Immature natural killer cell (primary cell): ENCODE measurements around the gene ADARB2. TPM values are rescaled to one million over a fixed set of nuclear protein-coding genes. Genes with fewer than 3 reads are reported as not detected.
"Not testable (repeated sequence)": the region's sequence is repeated elsewhere in the genome, so short reads cannot be mapped to it uniquely, and the experiment has no call there.

Experiments used
- DNase-seq, 3 donors: peaks; one replicate each; pipeline ENCODE4 v3.0.0; 2022; ENCODE audit warnings: mixed read lengths in 1 of 3
- H3K27ac Mint-ChIP-seq, 6 donors: one replicate each; pipeline ENCODE4 v1.8.0; 2020; ENCODE audit warnings: mixed read lengths in 6 of 6, mild to moderate bottlenecking in 5 of 6, inconsistent platforms in 4 of 6, moderate library complexity in 3 of 6
- H3K27me3 Mint-ChIP-seq, 3 donors: one replicate each; pipeline ENCODE4 v1.8.0; 2020 to 2021; ENCODE audit warnings: low read depth in 3 of 3, mild to moderate bottlenecking in 3 of 3, mixed read lengths in 3 of 3, moderate library complexity in 3 of 3, inconsistent platforms in 1 of 3
- H3K36me3 Mint-ChIP-seq, 3 donors: one replicate each; pipeline ENCODE4 v1.8.0; 2020; ENCODE audit warnings: mixed read lengths in 3 of 3, inconsistent platforms in 2 of 3, mild to moderate bottlenecking in 2 of 3
- H3K4me1 Mint-ChIP-seq, 2 donors: one replicate each; pipeline ENCODE4 v1.8.0; 2020; ENCODE audit warnings: inconsistent platforms in 2 of 2, mild to moderate bottlenecking in 2 of 2, mixed read lengths in 2 of 2, moderate library complexity in 1 of 2
- H3K4me3 Mint-ChIP-seq, 5 donors: one replicate each; pipeline ENCODE4 v1.8.0; 2020; ENCODE audit warnings: mild to moderate bottlenecking in 5 of 5, mixed read lengths in 5 of 5, inconsistent platforms in 3 of 5, moderate library complexity in 3 of 5
- H3K9me3 Mint-ChIP-seq, 6 donors: one replicate each; pipeline ENCODE4 v1.8.0; 2020; ENCODE audit warnings: mild to moderate bottlenecking in 6 of 6, mixed read lengths in 6 of 6, inconsistent platforms in 4 of 6, moderate library complexity in 3 of 6
- polyA plus RNA-seq, 3 donors: library from polyadenylated mRNA; unstranded; fragments of 300-500 nt; fragmentation: Illumina TruSeq; gene quantifications; one replicate each; pipeline ENCODE4 v1.2.3, GENCODE V29; 2021

The ADARB2 gene
- polyA plus RNA-seq, 3 donors from 2014 or later = 0.12 TPM; not detected in 2

- Mint-ChIP-seq H3K9me3 (no peaks in the 10 kb centered on the region), H3K4me1 (no peaks in the 10 kb centered on the region), H3K27ac (no peak overlapping the region), H3K27me3 (peaks cover 0 to 10% (median 4%) of the 10 kb centered on the region in 3 donors), H3K36me3 (no peaks in the 10 kb centered on the region), H3K4me3 (no peak overlapping the region)
- DNase-seq = no peak
Observed at GRCh38 chr10:1347525-1347924, 389.8 kb downstream of the ADARB2 start.

DNA sequence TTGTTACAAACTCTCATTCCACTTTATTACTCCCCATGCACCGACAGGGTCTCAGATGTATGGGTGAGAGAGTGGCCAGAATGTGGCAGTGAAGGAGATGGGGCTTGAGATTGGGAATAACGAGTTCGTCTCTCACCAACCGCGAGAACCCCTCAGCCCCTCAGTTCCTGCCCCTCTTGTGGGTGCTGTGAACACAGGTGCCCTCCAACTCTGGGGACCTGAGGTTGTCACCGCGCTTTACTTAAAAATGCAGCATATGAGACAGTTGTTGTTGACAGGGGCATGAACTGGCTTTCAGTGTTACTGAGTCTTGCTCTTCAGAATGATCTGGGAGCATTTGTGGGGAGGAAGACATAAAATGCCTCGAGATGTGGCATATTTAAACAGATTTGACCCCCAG is 391.1 kb downstream of the ADARB2 start:
- no peak for DNase-seq
- Mint-ChIP-seq H3K27ac (no peak overlapping the region), H3K4me1 (no peaks in the 10 kb centered on the region), H3K9me3 (no peaks in the 10 kb centered on the region), H3K27me3 (peaks cover 2 to 10% (median 6%) of the 10 kb centered on the region in 3 donors), H3K4me3 (no peak overlapping the region), H3K36me3 (no peaks in the 10 kb centered on the region)

- Mint-ChIP-seq H3K27me3 (peaks cover 2 to 10% (median 6%) of the 10 kb centered on the region in 3 donors), H3K27ac (no peak overlapping the region), H3K4me1 (no peaks in the 10 kb centered on the region), H3K36me3 (no peaks in the 10 kb centered on the region), H3K4me3 (no peak overlapping the region), H3K9me3 (no peaks in the 10 kb centered on the region)
- DNase-seq = no peak
Observed at GRCh38 chr10:1345368-1345767, 392.0 kb downstream of the ADARB2 start.

DNA sequence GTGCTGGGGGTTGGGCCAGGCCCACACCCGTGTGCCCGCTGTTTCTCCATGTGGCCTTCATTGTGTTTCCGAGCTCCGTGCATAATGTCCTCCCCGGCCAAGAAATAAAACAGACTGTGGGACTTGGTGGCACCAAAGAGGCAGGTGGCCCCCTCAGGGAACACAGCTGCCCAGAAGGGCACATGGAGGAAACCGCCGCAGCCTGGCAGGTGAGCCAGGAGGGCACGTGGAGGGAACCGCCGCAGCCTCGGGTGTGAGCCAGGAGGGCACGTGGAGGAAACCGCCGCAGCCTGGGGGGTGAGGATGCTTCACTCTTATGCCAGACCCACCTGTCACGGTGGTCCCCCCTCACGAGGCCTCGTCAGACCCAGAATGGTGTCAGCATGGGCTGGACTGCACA is 392.5 kb downstream of the ADARB2 start:
- H3K4me1 Mint-ChIP-seq = no peaks in the 10 kb centered on the region
- DNase-seq = no peak
- no peak overlapping the region for H3K27ac Mint-ChIP-seq
- peaks cover 2 to 9% (median 6%) of the 10 kb centered on the region in 3 donors for H3K27me3 Mint-ChIP-seq
- no peak overlapping the region for H3K4me3 Mint-ChIP-seq
- no peaks in the 10 kb centered on the region for H3K36me3 Mint-ChIP-seq
- no peaks in the 10 kb centered on the region for H3K9me3 Mint-ChIP-seq

GRCh38 chr10:1344408-1344807 is 392.9 kb downstream of the ADARB2 start:
- H3K9me3 Mint-ChIP-seq = no peaks in the 10 kb centered on the region

DNA sequence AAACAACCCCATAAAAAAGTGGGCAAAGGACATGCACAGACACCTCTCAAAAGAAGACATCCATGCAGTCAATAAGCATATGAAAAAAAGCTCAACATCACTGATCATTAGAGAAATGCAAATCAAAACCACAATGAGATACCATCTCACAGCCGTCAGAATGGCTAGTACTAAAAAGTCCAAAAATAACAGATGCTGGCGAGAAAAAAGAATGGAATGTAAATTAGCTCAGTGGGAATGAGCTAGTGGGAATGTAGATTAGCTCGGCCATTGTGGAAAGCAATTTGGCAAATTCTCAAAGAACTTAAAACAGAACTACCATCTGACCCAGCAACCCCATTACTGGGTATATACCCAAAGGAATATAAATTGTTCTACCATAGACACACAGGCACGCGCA is 394.1 kb downstream of the ADARB2 start:
- Mint-ChIP-seq H3K27me3 (peaks cover 2 to 7% (median 6%) of the 10 kb centered on the region in 3 donors), H3K4me3 (no peak overlapping the region), H3K36me3 (no peaks in the 10 kb centered on the region), H3K4me1 (no peaks in the 10 kb centered on the region), H3K27ac (no peak overlapping the region), H3K9me3 (no peaks in the 10 kb centered on the region)
- DNase-seq = no peak

More at GRCh38 chr10:1344408-1344807, 392.9 kb downstream of the ADARB2 start:
- Mint-ChIP-seq H3K36me3 (no peaks in the 10 kb centered on the region), H3K4me3 (no peak overlapping the region), H3K4me1 (no peaks in the 10 kb centered on the region), H3K27me3 (peaks cover 2 to 7% (median 6%) of the 10 kb centered on the region in 3 donors), H3K27ac (no peak overlapping the region)
- DNase-seq = no peak

- H3K4me3 Mint-ChIP-seq, H3K4me1 Mint-ChIP-seq, DNase-seq, H3K27ac Mint-ChIP-seq, H3K9me3 Mint-ChIP-seq, H3K36me3 Mint-ChIP-seq, H3K27me3 Mint-ChIP-seq: not testable (repeated sequence)
Observed at GRCh38 chr10:1341052-1341451, 396.3 kb downstream of the ADARB2 start.

DNA sequence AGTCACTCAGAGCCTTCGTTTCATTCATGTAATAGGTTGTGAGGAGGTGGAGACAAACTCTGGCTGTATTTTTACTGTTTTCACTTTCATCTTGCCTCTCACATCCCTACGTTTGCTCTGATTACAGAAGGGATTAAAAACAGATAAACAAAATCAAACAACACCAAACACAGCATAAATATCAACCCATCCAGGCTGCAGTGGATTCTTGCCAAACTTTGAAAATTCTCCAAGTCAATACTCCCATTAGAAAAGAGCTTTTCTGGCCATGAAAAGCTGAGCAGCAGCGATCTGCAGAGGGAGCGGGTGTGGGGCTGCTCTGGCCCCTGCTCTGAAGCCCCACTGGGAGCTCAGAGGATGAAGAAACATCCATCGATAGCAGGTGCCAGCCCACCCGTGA is 397.9 kb downstream of the ADARB2 start:
- peaks cover 2 to 10% (median 9%) of the 10 kb centered on the region in 3 donors for H3K27me3 Mint-ChIP-seq
- no peaks in the 10 kb centered on the region for H3K4me1 Mint-ChIP-seq
- H3K36me3 Mint-ChIP-seq = no peaks in the 10 kb centered on the region
- H3K4me3 Mint-ChIP-seq = no peak overlapping the region
- DNase-seq = no peak
- no peak overlapping the region for H3K27ac Mint-ChIP-seq
- peaks cover 0 to 2% (median 0%) of the 10 kb centered on the region in 6 donors for H3K9me3 Mint-ChIP-seq

DNA sequence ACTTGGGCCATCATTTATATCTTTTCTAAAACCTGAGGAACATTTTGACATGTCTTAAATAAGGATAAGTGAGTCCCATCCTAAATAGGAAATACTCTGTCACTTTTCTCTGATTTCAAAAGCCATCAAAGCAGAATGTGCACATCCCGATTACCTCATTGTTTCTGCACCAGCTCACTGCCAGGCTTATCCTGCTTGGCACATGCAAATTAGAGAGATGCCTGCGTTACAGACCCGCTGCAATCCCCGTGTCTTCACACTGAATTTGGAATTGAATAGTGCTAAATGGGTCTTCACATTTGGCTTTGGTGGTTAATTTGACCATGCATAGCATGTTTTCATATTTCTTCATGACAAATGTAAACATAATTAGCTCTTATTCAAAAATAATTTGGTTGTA is 401.7 kb downstream of the ADARB2 start:
- Mint-ChIP-seq H3K27me3 (peaks cover 0 to 8% (median 4%) of the 10 kb centered on the region in 3 donors), H3K4me1 (no peaks in the 10 kb centered on the region), H3K9me3 (peaks cover 0 to 2% (median 0%) of the 10 kb centered on the region in 6 donors), H3K4me3 (no peak overlapping the region), H3K36me3 (no peaks in the 10 kb centered on the region), H3K27ac (no peak overlapping the region)
- no peak for DNase-seq

- no peak overlapping the region for H3K4me3 Mint-ChIP-seq
- H3K36me3 Mint-ChIP-seq = no peaks in the 10 kb centered on the region
Observed at GRCh38 chr10:1333981-1334380, 403.3 kb downstream of the ADARB2 start.

GRCh38 chr10:1331560-1331959 is 405.8 kb downstream of the ADARB2 start:
- no peak overlapping the region for H3K4me3 Mint-ChIP-seq
- no peaks in the 10 kb centered on the region for H3K4me1 Mint-ChIP-seq
- no peak overlapping the region for H3K27ac Mint-ChIP-seq
- no peaks in the 10 kb centered on the region for H3K36me3 Mint-ChIP-seq
- peaks cover 0 to 1% (median 0%) of the 10 kb centered on the region in 6 donors for H3K9me3 Mint-ChIP-seq
- no peak for DNase-seq
- peaks cover 2 to 12% (median 4%) of the 10 kb centered on the region in 3 donors for H3K27me3 Mint-ChIP-seq

More at GRCh38 chr10:1333981-1334380, 403.3 kb downstream of the ADARB2 start:
- Mint-ChIP-seq H3K9me3 (peaks cover 0 to 2% (median 0%) of the 10 kb centered on the region in 6 donors), H3K27ac (no peak overlapping the region), H3K4me1 (no peaks in the 10 kb centered on the region), H3K27me3 (peaks cover 0 to 8% (median 4%) of the 10 kb centered on the region in 3 donors)
- DNase-seq = no peak

DNA sequence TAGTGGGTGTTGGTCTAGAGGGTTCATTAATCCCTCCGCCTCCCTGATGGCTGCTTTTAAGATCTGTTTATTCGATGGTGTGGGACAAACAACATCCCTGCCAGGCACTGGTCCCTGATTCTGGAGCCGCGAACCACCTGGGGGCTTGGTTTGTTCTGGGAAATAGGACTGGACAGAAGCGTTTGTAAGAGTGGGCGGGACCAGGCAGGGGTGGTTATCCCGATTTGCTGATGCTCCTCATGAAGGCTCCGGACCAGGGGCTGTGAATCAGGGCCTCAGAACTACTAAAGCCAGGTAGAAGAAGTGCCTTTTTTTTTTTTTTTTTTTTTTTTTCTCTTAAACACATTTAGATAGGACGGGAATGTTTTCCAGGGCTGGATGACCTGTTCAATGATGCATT is 407.7 kb downstream of the ADARB2 start:
- H3K4me3 Mint-ChIP-seq = no peak overlapping the region
- H3K27me3 Mint-ChIP-seq = peaks cover under 1 to 15% (median 4%) of the 10 kb centered on the region in 3 donors
- H3K36me3 Mint-ChIP-seq = no peaks in the 10 kb centered on the region
- H3K4me1 Mint-ChIP-seq = no peaks in the 10 kb centered on the region
- no peak for DNase-seq
- H3K9me3 Mint-ChIP-seq = peaks cover 0 to 1% (median 0%) of the 10 kb centered on the region in 6 donors
- H3K27ac Mint-ChIP-seq = no peak overlapping the region

GRCh38 chr10:1328981-1329614 is 408.2 kb downstream of the ADARB2 start:
- DNase-seq = no peak
- Mint-ChIP-seq H3K27ac (no peak overlapping the region), H3K36me3 (no peaks in the 10 kb centered on the region), H3K4me3 (no peak overlapping the region), H3K9me3 (peaks cover 0 to 1% (median 0%) of the 10 kb centered on the region in 6 donors), H3K4me1 (no peaks in the 10 kb centered on the region), H3K27me3 (peaks cover 3 to 15% (median 4%) of the 10 kb centered on the region in 3 donors)

GRCh38 chr10:1328161-1328823 is 409.0 kb downstream of the ADARB2 start:
- DNase-seq = no peak
- H3K27me3 Mint-ChIP-seq = peaks cover 3 to 15% (median 4%) of the 10 kb centered on the region in 3 donors
- H3K9me3 Mint-ChIP-seq = peaks cover 0 to 1% (median 0%) of the 10 kb centered on the region in 6 donors
- no peak overlapping the region for H3K27ac Mint-ChIP-seq
- no peaks in the 10 kb centered on the region for H3K4me1 Mint-ChIP-seq
- no peak overlapping the region for H3K4me3 Mint-ChIP-seq
- no peaks in the 10 kb centered on the region for H3K36me3 Mint-ChIP-seq
